Adrenal gland (tissue), 12 donors: ENCODE data around the gene SPTBN4. TPM values are rescaled to one million over a fixed set of nuclear protein-coding genes. Genes with fewer than 3 reads are reported as not detected.

Experiments used
- DNase-seq, 7 donors: peaks; one replicate each; pipeline ENCODE4 v3.0.0-alpha.2; 2019 to 2020
- H3K27ac ChIP-seq, 5 donors: fragments of 200-600 bp; sonication (generic) in 4 of 5; 1 replicate in 3 of 5; 2 replicates in 2 of 5; pipeline versions ENCODE4 v1.5.1 to v1.8.0; 2016 to 2020; ENCODE audit warnings: mild to moderate bottlenecking in 1 of 5
- H3K27me3 ChIP-seq: fragments of 200-600 bp; 2 replicates; pipeline ENCODE4 v1.8.0; 2021
- H3K36me3 ChIP-seq, 2 donors: fragments of 200-600 bp; replicated peaks in 1 of 2; 1 replicate in 1 of 2; 2 replicates in 1 of 2; pipeline versions ENCODE4 v1.5.1 to v1.8.0; 2018 to 2022
- H3K4me1 ChIP-seq, 2 donors: fragments of 200-600 bp; replicated peaks in 1 of 2; 1 replicate in 1 of 2; 2 replicates in 1 of 2; pipeline versions ENCODE4 v1.5.1 to v1.8.0; 2018 to 2021
- H3K4me3 ChIP-seq, 4 donors: fragments of 200-600 bp; sonication (generic) in 3 of 4; one replicate each; pipeline ENCODE4 v1.5.1; 2016 to 2018
- H3K9me3 ChIP-seq, 3 donors: fragments of 200-600 bp; sonication (generic) in 1 of 3; replicated peaks in 1 of 3; 1 replicate in 2 of 3; 2 replicates in 1 of 3; pipeline versions ENCODE4 v1.5.1 to v1.8.0; 2016 to 2021
- POLR2A ChIP-seq, 2 donors: fragments of 450-650 bp; IDR thresholded peaks; one replicate each; pipeline ENCODE4 v1.6.1; 2017; ENCODE audit warnings: antibody characterized with exemption in 2 of 2, mild to moderate bottlenecking in 2 of 2, moderate library complexity in 1 of 2
- WGBS, 4 donors: extraction: QIAGEN DNeasy Blood & Tissue Kit in 2 of 4; methylation state at CpG; one replicate each; pipeline versions ENCODE4 v1.1.5 to v1.1.7; 2013 to 2017; 5-methylcytosine and 5-hydroxymethylcytosine counted together
- intact Hi-C, 2 donors: fragments of 100-400 bp; cut with DNase I; formaldehyde crosslinking; loops; one replicate each; pipeline versions ENCODE4 v1.14.1 to v1.15.0; 2022 to 2023
- polyA plus RNA-seq, 3 donors: library from polyadenylated mRNA; stranded (reverse); fragments of 200-250 nt in 2 of 3; fragments of 350-450 nt in 1 of 3; fragmentation: Illumina TruSeq in 1 of 3; extraction: RNeasy Lipid Tissue Mini Kit (QIAGEN cat#74804) in 1 of 3; gene quantifications; one replicate each; pipeline ENCODE4 v1.2.3, GENCODE V29; 2013 to 2014
- total RNA-seq, 9 donors: library from RNA; depleted of rRNA in 4 of 9; stranded (reverse); fragments of >200 nt in 4 of 9; fragments of 120-200 nt in 1 of 9; fragmentation: NEBNext Ultra II Directional in 1 of 9; extraction: Animal tissue kit (Norgen Biotek cat#: 25700) in 1 of 9; gene quantifications; one replicate each; pipeline versions ENCODE4 v1.1.0 to v1.2.4, GENCODE V29; 2013 to 2023
- TF ChIP-seq, protein P1 (sequence below), 6 experiments: fragments of 450-650 bp in 4 of 6; fragments of 200-600 bp in 2 of 6; sonication (generic) in 1 of 6; IDR thresholded peaks; 1 replicate in 5 of 6; 2 replicates in 1 of 6; pipeline versions ENCODE4 v1.5.1 to v1.8.0; 2016 to 2021; ENCODE audit warnings: antibody characterized with exemption in 6 of 6, mild to moderate bottlenecking in 2 of 6, moderate library complexity in 1 of 6
- donor health status: healthy with polysubstance abuse.
- donor health status: Bipolar disorder and iron deficiency.
- donor health status: DM: yes; HTN: yes; CAD: no.
- donor health status: DM: no; HTN: no; CAD: no.
- donor health status: DM: no; HTN: no; CAD: no.
- donor health status: DM: yes; HTN: yes; CAD: no.

SPTBN4 gene
- total and polyA plus RNA-seq, 12 donors, result 0.91 to 46.7 (median 3.3) TPM

DNA sequence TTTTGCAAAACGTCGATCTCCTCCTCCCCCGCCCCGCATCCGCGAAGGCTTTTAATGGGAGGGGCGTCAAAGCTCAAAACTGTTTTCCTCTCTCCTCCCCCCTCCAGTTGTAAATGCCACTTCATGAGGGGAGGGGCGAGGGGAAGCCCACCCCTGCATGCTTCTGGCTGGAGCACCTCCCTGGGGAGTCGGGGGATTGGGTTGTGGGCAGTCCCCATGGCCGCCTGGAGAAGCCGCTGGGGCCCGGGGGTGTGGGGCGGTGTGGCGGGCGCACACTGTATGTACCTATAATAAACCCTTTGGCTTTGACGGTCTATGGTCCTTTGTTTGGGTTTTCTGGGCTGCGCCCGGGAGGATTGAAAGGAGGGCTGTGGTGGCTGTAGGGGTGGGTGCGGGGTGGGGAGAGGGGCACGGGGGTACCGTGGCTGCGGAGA, 109.4 kb downstream of the SPTBN4 start:
- peak in 1 of 7 donors; percentile 13 for DNase-seq
- 2 to 5% (median 3%) methylated on average over 8 to 22 of the region's 22 CpGs for WGBS, 4 donors
- Histone ChIP-seq H3K36me3 (peaks cover 0 to 12% of the 10 kb centered on the region in 2 donors), H3K4me1 (peaks cover 0 to 4% of the 10 kb centered on the region in 2 donors), H3K27me3 (no peaks in the 10 kb centered on the region), H3K27ac (peak overlapping the region in 1 of 5 donors; percentile 56), H3K9me3 (no peaks in the 10 kb centered on the region), H3K4me3 (peak overlapping the region in 2 of 4 donors; percentile 79 to 90)
- TF ChIP-seq, protein P1, sequence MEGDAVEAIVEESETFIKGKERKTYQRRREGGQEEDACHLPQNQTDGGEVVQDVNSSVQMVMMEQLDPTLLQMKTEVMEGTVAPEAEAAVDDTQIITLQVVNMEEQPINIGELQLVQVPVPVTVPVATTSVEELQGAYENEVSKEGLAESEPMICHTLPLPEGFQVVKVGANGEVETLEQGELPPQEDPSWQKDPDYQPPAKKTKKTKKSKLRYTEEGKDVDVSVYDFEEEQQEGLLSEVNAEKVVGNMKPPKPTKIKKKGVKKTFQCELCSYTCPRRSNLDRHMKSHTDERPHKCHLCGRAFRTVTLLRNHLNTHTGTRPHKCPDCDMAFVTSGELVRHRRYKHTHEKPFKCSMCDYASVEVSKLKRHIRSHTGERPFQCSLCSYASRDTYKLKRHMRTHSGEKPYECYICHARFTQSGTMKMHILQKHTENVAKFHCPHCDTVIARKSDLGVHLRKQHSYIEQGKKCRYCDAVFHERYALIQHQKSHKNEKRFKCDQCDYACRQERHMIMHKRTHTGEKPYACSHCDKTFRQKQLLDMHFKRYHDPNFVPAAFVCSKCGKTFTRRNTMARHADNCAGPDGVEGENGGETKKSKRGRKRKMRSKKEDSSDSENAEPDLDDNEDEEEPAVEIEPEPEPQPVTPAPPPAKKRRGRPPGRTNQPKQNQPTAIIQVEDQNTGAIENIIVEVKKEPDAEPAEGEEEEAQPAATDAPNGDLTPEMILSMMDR (IDR thresholded peaks at IDR 0.05), result no peak
- TF ChIP-seq POLR2A (IDR thresholded peaks at IDR 0.05), result no peak
- intact Hi-C loops, result no loop called here

DNA sequence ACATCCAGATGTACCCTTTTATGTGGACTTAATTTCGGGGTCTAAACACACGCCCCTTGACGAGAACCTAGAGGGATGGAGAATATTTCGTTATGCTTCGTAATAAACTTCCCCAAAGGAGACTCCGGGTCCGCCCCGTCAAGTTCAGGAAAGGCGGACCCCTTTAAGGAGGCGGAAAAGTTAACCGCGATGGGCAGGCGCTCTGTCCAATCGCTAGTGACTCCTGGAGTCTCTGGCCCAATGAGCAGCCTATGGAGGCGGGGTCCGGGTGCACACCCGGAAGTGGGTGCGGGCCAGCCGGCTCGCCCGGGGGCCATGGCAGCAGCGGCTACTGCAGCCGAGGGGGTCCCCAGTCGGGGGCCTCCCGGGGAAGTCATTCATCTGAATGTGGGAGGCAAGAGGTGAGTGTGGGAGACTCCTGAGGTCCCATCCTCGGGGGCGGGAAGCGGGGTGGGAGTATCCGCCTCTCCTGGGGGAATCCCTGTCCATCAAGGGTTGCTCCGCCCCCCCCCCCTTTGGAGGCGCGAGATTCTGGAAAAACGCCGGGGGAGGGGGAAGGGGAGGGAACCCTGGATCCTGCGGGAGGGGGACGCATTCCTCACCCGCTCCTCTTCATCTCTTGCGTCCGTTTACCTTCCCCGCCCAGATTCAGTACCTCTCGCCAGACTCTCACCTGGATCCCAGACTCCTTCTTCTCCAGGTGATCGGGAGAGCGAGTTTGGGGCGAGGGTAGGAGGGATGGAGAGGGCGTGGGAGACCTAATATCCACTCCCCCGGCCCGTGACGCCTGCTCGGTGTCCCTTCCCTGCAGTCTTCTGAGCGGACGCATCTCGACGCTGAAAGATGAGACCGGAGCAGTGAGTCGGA, 110.0 kb downstream of the SPTBN4 start, which contains the start of gene SHKBP1:
Gene SHKBP1, plus strand, starts transcription at position 289 of the 867 bp plus-strand sequence. Its CDS starts 27 bp downstream, at position 316.
- peaks cover 0 to 4% of the 10 kb centered on the region in 2 donors for H3K4me1 ChIP-seq
- peak in 1 of 2 donors; percentile 54 for TF ChIP-seq POLR2A (IDR thresholded peaks at IDR 0.05)
- TF ChIP-seq, protein P1 (IDR thresholded peaks at IDR 0.05), result no peak
- H3K27me3 ChIP-seq, result no peaks in the 10 kb centered on the region
- peaks cover 0 to 18% of the 10 kb centered on the region in 2 donors for H3K36me3 ChIP-seq
- peak within 1 kb of the TSS; percentile 37 to 90 (median 78) for H3K4me3 ChIP-seq
- H3K27ac ChIP-seq, result peak within 1 kb of the TSS in 4 of 5 donors; percentile 33 to 87 (median 58)
- 1 to 2% (median 1%) methylated on average over 21 to 53 of the region's 55 CpGs for WGBS, 4 donors
- intact Hi-C loops, result no loop called here
- DNase-seq, result peak; percentile 92 to 98 (median 96)
- H3K9me3 ChIP-seq, result no peaks in the 10 kb centered on the region

DNA sequence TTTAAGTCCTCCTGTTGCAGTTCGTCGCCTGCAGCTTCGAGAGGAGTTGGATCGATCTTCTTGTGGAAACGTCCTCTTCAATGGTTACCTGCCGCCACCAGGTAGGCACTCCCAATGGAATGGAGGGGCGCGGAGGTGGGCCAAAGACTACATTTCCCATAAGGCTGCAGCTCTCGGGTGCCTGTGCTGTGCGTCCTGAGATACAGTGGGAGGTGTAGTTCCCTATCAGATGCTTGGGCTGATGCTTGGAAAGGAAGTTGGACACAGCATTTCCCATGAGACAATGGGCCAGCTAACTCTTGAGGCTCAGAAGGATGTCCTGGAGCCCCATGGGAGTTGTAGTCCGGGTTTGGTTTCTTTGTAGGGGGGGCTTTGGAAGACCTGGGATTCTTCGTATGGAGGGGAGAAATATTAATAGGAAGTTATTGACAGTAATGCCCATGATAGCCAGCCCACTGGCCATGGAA, 111.7 kb downstream of the SPTBN4 start:
- DNase-seq, result no peak
- Histone ChIP-seq H3K27ac (no peak overlapping the region), H3K36me3 (peaks cover 0 to 28% of the 10 kb centered on the region in 2 donors), H3K4me1 (peaks cover 0 to 4% of the 10 kb centered on the region in 2 donors), H3K4me3 (no peak overlapping the region), H3K9me3 (no peaks in the 10 kb centered on the region), H3K27me3 (no peaks in the 10 kb centered on the region)
- TF ChIP-seq, protein P1 (IDR thresholded peaks at IDR 0.05), result no peak
- no peak for TF ChIP-seq POLR2A (IDR thresholded peaks at IDR 0.05)
- 78 to 84% (median 82%) methylated on average over 12 of the region's 12 CpGs for WGBS, 4 donors
- intact Hi-C loops, result no loop called here

DNA sequence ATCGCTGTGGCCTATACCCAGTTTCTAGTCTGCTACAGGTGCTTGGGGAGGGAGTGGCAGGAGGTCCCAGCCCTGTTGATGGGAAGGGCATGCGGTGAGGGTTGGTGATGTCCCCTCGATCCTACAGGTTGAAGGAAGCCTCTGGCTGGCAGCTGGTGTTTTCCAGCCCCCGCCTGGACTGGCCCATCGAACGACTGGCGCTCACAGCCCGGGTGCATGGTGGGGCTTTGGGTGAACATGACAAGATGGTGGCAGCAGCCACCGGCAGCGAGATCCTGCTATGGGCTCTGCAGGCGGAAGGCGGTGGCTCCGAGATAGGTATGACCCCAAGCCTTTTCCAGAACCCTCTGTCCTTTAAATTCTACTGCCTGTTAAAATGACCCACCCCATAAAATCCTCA, 113.8 kb downstream of the SPTBN4 start:
- H3K9me3 ChIP-seq, result no peaks in the 10 kb centered on the region
- TF ChIP-seq, protein P1 (IDR thresholded peaks at IDR 0.05), result no peak
- no peak for TF ChIP-seq POLR2A (IDR thresholded peaks at IDR 0.05)
- H3K4me1 ChIP-seq, result peaks cover 0 to 4% of the 10 kb centered on the region in 2 donors
- H3K27me3 ChIP-seq, result no peaks in the 10 kb centered on the region
- intact Hi-C loops, result no loop called here
- WGBS, 4 donors, result 97 to 98% (median 97%) methylated on average over 6 to 13 of the region's 13 CpGs
- H3K36me3 ChIP-seq, result peaks cover 0 to 28% of the 10 kb centered on the region in 2 donors
- DNase-seq, result no peak
- peak overlapping the region in 1 of 5 donors; percentile 77 for H3K27ac ChIP-seq
- H3K4me3 ChIP-seq, result no peak overlapping the region
